Measurements from ENCODE around the gene DDX3X. TPM values are rescaled to one million over a fixed set of nuclear protein-coding genes. Genes with fewer than 3 reads are reported as not detected.
"Not testable (repeated sequence)": the region's sequence is repeated elsewhere in the genome, so short reads cannot be mapped to it uniquely, and the experiment has no call there.

The DDX3X gene
- total RNA-seq, 2 donors from 2014 or later = 137 to 301 TPM

DNA sequence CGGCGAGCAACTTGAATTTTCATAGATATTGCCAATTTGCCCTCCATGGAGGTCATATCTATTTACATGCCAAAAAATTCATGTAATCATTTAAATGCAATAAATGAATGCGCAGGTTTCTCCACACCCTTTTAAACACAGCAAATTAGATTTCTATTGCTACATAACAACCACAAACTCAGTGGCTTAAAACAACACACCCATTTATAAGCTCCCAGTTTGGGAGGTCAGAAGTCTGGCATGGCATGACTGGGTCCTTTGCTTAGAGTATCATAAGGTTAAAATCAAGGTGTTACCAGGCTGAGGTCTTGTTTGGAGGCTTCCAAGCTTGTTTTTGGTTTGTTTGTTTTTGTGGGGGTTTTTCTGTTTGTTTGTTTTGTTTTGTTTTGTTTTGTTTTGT, 63.3 kb downstream of the DDX3X start:
- intact Hi-C loops (cut with DNase I) = no loop called here
- ATAC-seq = no peak
- DNase-seq = no peak

DNA sequence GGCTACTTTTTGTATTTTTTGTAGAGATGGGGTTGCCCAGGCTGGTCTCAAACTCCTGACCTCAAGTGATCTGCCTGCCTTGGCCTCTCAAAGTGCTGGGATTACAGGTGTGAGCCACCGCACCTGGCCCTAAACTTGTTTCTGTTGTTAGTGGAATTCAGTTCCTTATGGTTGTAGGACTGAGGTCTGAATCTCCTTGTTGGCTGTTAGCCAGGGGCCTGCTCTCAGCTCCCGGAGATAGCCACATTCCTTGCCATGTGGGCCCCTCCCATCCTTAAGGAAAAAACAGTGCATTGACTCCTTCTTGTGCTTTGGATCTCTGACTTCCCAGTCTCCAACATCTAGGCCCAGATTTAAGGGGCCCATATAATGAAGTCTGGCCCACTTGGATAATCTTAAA, 63.8 kb downstream of the DDX3X start:
- DNase-seq (no peak), ATAC-seq (no peak)
- intact Hi-C loops (cut with DNase I) = no loop called here

DNA sequence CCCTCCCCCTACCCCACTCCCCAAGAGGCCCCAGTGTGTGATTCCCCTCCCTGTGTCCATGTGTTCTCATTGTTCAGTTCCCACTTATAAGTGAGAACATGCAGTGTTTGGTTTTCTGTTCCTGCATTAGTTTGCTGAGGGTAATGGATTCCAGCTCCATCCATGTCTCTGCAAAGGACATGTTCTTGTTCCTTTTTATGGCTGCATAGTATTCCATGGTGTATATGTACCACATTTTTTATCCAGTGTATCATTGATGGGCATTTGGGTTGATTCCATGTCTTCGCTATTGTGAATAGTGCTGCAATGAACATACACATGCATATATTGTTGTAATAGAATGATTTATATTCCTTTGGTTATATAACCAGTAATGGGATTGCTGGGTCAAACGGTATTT, 68.6 kb downstream of the DDX3X start:
- intact Hi-C loops (cut with DNase I); ATAC-seq; DNase-seq: not testable (repeated sequence)

DNA sequence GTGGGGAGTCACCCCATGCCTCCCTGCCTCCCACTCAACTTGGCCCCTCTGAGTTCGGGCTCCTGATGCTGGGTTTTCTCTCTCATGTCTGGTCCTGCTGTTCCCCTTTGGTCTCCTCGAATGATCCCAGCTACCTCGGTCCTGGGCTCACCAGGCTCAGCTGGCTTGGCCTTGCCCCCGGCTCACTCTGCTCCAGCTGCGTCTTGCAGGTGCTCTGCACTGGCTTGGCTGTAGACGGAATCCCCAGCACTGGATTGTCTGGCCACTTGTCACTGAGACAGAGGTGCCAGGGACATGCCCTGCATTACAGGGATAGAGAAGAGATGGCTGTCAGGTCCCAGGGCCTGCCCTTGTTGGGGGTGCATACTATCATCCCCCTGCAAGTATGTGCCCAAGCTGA, 71.6 kb downstream of the DDX3X start:
- DNase-seq = no peak
- intact Hi-C loops (cut with DNase I) = no loop called here
- no peak for ATAC-seq

DNA sequence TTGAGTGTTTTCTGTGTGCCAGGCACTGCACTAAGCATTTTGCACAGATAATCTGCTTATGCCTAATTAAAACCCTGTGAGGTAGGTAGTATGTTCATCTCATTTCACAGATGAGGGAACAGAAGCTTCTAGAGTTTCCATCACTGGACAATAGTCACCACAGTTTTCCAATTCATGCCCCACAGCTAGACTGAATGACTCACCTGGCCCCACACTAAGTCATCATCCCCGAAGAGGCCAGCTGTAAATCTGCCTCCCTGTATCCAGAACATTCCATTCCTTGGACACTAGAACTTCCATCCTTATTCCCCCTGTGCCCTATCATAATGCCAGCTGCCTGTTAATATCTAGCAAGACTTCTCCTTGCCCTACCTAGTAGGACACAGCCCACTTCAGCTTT, 72.2 kb downstream of the DDX3X start:
- ATAC-seq (no peak), DNase-seq (no peak)
- intact Hi-C loops (cut with DNase I) = no loop called here

DNA sequence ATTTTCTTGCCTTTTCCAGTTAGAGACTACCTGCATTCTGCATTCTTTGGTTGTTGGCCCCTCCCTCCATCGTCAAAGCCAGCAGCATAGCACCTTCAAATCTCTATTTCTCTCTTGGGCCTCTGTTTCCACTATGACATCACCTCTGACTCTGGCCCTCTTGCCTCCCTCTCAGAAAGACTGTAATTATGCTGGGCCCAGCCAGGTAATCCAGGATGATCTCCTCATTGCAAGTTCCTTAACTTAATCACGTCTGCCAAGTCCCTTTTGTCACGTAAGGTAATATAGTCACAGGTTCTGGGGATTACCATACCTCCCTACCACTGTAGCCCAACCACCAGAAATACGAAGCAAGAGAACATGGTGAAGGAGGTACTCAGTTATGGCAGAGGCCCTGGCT, 73.9 kb downstream of the DDX3X start:
- ATAC-seq = no peak
- no peak for DNase-seq
- intact Hi-C loops (cut with DNase I) = no loop called here

DNA sequence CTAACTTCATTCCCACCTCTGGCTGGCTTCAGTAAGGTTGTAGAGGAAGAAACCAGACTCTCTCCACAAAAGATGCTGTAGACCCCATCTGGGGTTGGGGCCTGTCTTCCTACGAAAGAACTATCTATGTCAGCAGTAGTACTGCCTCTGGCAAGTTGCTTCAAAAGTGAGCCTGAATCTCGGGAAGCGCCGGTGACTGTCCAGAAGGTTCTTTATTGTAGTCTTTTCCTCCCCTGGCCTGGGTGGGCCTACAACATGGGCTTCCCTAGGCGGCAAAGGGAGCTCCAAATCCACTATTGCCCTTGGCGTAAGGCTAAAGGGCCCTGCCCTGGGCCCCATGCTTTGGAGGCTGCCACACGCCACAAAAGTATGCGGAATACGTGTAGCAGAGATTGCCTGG, 74.6 kb downstream of the DDX3X start:
- DNase-seq (no peak), ATAC-seq (no peak)
- intact Hi-C loops (cut with DNase I) = no loop called here

DNA sequence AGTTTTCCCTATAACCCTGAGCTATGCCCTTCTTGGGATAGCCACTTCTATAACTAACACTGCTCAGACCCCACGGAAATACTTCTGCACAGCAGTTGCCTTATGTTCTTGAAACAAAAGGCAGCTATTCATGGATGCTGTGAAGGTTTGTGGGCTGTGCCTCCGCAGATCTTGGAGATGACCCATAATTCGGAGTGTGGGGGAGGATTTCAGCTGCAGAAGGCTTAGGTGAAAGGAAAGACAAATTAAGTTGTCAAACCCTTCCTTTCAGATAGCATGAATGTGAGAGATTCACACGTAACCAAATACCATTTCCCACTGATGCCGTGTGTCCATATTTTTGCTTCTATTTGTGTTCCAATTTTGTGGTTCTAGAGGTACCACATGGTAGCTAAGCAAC, 75.0 kb downstream of the DDX3X start:
- DNase-seq (no peak), ATAC-seq (no peak)
- intact Hi-C loops (cut with DNase I) = no loop called here

DNA sequence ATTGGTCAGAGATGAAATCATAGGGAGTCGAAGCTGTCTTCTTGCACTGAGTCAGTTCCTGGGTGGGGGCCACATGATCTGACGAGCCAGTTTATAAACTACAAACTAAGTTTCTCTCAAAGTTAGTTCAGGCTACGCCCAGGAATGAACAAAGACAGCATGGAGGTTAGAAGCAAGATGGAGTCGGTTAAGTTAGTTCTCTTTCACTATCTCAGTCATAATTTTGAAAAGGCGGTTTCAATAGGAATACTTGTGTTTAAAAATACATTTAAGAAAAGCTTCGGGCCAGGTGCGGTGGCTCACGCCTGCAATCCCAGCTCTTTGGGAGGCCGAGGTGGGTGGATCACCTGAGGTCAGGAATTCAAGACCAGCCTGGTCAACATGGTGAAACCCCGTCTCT, 77.3 kb downstream of the DDX3X start:
- ATAC-seq; intact Hi-C loops (cut with DNase I); DNase-seq: not testable (repeated sequence)

DNA sequence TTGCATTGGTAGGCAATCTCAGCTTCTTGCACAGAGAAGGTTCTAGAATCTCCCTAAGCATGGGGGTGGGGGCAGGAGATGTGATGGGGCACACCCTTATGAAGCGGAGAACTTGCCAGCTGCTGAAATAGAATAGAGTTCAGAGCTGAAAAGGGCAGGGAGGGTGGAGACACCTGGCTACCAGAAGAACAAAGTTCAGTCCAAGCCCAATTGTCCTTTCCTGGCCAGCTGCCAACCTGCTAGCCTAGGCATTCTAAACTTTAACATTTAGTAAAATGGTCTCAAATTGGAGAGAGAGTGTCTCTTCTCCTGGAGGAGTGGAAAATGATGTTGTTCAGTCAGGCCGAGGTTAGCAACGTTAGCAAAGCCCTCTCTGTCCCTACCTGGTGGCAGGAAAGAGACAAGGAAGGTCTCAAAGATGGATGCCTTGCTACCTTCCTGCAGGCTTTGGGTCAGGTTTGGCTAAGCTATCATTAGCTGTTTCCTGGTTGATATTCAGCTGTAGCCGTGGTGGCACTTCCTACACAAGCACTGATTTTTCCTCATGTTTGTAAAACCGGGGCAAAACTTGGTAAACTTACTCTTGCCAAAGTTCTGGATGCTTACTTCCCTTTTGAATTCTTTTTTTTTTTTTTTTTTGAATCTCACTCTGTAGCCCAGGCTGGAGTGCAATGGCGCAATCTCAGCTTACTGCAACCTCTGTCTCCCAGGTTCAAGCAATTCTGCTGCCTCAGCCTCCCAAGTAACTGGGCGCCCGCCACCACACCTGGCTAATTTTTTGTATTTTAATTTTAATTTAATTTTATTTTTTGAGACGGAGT, 78.5 kb downstream of the DDX3X start:
- DNase-seq = peak; percentile 32
- intact Hi-C loops (cut with DNase I) = no loop called here

More for the DNA sequence above, 78.5 kb downstream of the DDX3X start:
- no peak for ATAC-seq

Other genes starting within 250 kb of the DDX3X start
- 10 to 100 TPM; 49.0 to 69.0 TPM for gene USP9X, start 248.7 kb upstream of the DDX3X start, total RNA-seq
- gene NYX, start 113.2 kb downstream of the DDX3X start, total RNA-seq = not detected